ENCODE measurements around the gene ZBTB8A.

The ZBTB8A gene

GRCh38 chr1:32600034-32600433 lies 60.8 kb downstream of the ZBTB8A start:
- no peaks in the 10 kb centered on the region for H3K27me3 ChIP-seq (ENCODE audit: control insufficient read depth in 1 of 2, insufficient read depth in 2 of 2, low read length in 2 of 2)

GRCh38 chr1:32605711-32606424 lies 66.6 kb downstream of the ZBTB8A start:
- H3K27ac ChIP-seq (ENCODE audit: low read depth, low read length), result no peak overlapping the region
- no peak overlapping the region for H3K9ac ChIP-seq (ENCODE audit: low read length)
- H3K4me3 ChIP-seq (ENCODE audit: low read depth in 1 of 2, low read length in 2 of 2), result no peak overlapping the region
- no peaks in the 10 kb centered on the region for H3K4me1 ChIP-seq (ENCODE audit: insufficient read depth, low read length)
- H3K9me3 ChIP-seq (ENCODE audit: low read length), result no peaks in the 10 kb centered on the region
- no peaks in the 10 kb centered on the region for H3K27me3 ChIP-seq (ENCODE audit: control insufficient read depth in 1 of 2, insufficient read depth in 2 of 2, low read length in 2 of 2)
- H3K36me3 ChIP-seq (ENCODE audit: insufficient read depth, low read length), result no peaks in the 10 kb centered on the region

More at GRCh38 chr1:32600034-32600433, 60.8 kb downstream of the ZBTB8A start:
- no peaks in the 10 kb centered on the region for H3K4me1 ChIP-seq (ENCODE audit: insufficient read depth, low read length)
- H3K4me3 ChIP-seq (ENCODE audit: low read depth in 1 of 2, low read length in 2 of 2), result no peak overlapping the region
- H3K27ac ChIP-seq (ENCODE audit: low read depth, low read length), result no peak overlapping the region
- no peak overlapping the region for H3K9ac ChIP-seq (ENCODE audit: low read length)
- no peaks in the 10 kb centered on the region for H3K9me3 ChIP-seq (ENCODE audit: low read length)
- peaks cover 6% of the 10 kb centered on the region for H3K36me3 ChIP-seq (ENCODE audit: insufficient read depth, low read length)

- no peaks in the 10 kb centered on the region for H3K4me1 ChIP-seq (ENCODE audit: insufficient read depth, low read length)
- no peaks in the 10 kb centered on the region for H3K9me3 ChIP-seq (ENCODE audit: low read length)
- no peaks in the 10 kb centered on the region for H3K36me3 ChIP-seq (ENCODE audit: insufficient read depth, low read length)
- H3K9ac ChIP-seq (ENCODE audit: low read length), result no peak overlapping the region
- no peak overlapping the region for H3K27ac ChIP-seq (ENCODE audit: low read depth, low read length)
- no peaks in the 10 kb centered on the region for H3K27me3 ChIP-seq (ENCODE audit: control insufficient read depth in 1 of 2, insufficient read depth in 2 of 2, low read length in 2 of 2)
- no peak overlapping the region for H3K4me3 ChIP-seq (ENCODE audit: low read depth in 1 of 2, low read length in 2 of 2)
Observed at GRCh38 chr1:32606565-32607371, 67.5 kb downstream of the ZBTB8A start.

GRCh38 chr1:32609180-32609579 lies 70.0 kb downstream of the ZBTB8A start:
- no peak overlapping the region for H3K27ac ChIP-seq (ENCODE audit: low read depth, low read length)
- no peaks in the 10 kb centered on the region for H3K9me3 ChIP-seq (ENCODE audit: low read length)
- no peak overlapping the region for H3K4me3 ChIP-seq (ENCODE audit: low read depth in 1 of 2, low read length in 2 of 2)
- no peaks in the 10 kb centered on the region for H3K36me3 ChIP-seq (ENCODE audit: insufficient read depth, low read length)
- H3K4me1 ChIP-seq (ENCODE audit: insufficient read depth, low read length), result no peaks in the 10 kb centered on the region
- H3K9ac ChIP-seq (ENCODE audit: low read length), result no peak overlapping the region
- H3K27me3 ChIP-seq (ENCODE audit: control insufficient read depth in 1 of 2, insufficient read depth in 2 of 2, low read length in 2 of 2), result no peaks in the 10 kb centered on the region

- Histone ChIP-seq H3K9ac (ENCODE audit: low read length) (no peak overlapping the region), H3K36me3 (ENCODE audit: insufficient read depth, low read length) (no peaks in the 10 kb centered on the region), H3K27ac (ENCODE audit: low read depth, low read length) (no peak overlapping the region), H3K9me3 (ENCODE audit: low read length) (no peaks in the 10 kb centered on the region), H3K4me1 (ENCODE audit: insufficient read depth, low read length) (no peaks in the 10 kb centered on the region), H3K4me3 (ENCODE audit: low read depth in 1 of 2, low read length in 2 of 2) (peak overlapping the region; percentile 28 to 64), H3K27me3 (ENCODE audit: control insufficient read depth in 1 of 2, insufficient read depth in 2 of 2, low read length in 2 of 2) (no peaks in the 10 kb centered on the region)
Observed at GRCh38 chr1:32611859-32612188, 72.6 kb downstream of the ZBTB8A start.

GRCh38 chr1:32612189-32612881 lies 73.1 kb downstream of the ZBTB8A start:
- Histone ChIP-seq H3K9me3 (ENCODE audit: low read length) (no peaks in the 10 kb centered on the region), H3K27me3 (ENCODE audit: control insufficient read depth in 1 of 2, insufficient read depth in 2 of 2, low read length in 2 of 2) (no peaks in the 10 kb centered on the region), H3K27ac (ENCODE audit: low read depth, low read length) (no peak overlapping the region), H3K9ac (ENCODE audit: low read length) (no peak overlapping the region), H3K4me3 (ENCODE audit: low read depth in 1 of 2, low read length in 2 of 2) (peak overlapping the region; percentile 28 to 64), H3K4me1 (ENCODE audit: insufficient read depth, low read length) (no peaks in the 10 kb centered on the region), H3K36me3 (ENCODE audit: insufficient read depth, low read length) (no peaks in the 10 kb centered on the region)

GRCh38 chr1:32613472-32613871 lies 74.2 kb downstream of the ZBTB8A start:
- H3K9me3 ChIP-seq (ENCODE audit: low read length), result no peaks in the 10 kb centered on the region
- H3K27ac ChIP-seq (ENCODE audit: low read depth, low read length), result no peak overlapping the region
- H3K27me3 ChIP-seq (ENCODE audit: control insufficient read depth in 1 of 2, insufficient read depth in 2 of 2, low read length in 2 of 2), result no peaks in the 10 kb centered on the region
- H3K36me3 ChIP-seq (ENCODE audit: insufficient read depth, low read length), result no peaks in the 10 kb centered on the region
- H3K9ac ChIP-seq (ENCODE audit: low read length), result no peak overlapping the region
- H3K4me3 ChIP-seq (ENCODE audit: low read depth in 1 of 2, low read length in 2 of 2), result no peak overlapping the region
- no peaks in the 10 kb centered on the region for H3K4me1 ChIP-seq (ENCODE audit: insufficient read depth, low read length)

GRCh38 chr1:32618673-32619221 lies 79.5 kb downstream of the ZBTB8A start:
- no peak overlapping the region for H3K27ac ChIP-seq (ENCODE audit: low read depth, low read length)
- H3K9ac ChIP-seq (ENCODE audit: low read length), result no peak overlapping the region
- H3K4me1 ChIP-seq (ENCODE audit: insufficient read depth, low read length), result no peaks in the 10 kb centered on the region
- H3K4me3 ChIP-seq (ENCODE audit: low read depth in 1 of 2, low read length in 2 of 2), result no peak overlapping the region
- H3K27me3 ChIP-seq (ENCODE audit: control insufficient read depth in 1 of 2, insufficient read depth in 2 of 2, low read length in 2 of 2), result no peaks in the 10 kb centered on the region
- no peaks in the 10 kb centered on the region for H3K9me3 ChIP-seq (ENCODE audit: low read length)
- no peaks in the 10 kb centered on the region for H3K36me3 ChIP-seq (ENCODE audit: insufficient read depth, low read length)

GRCh38 chr1:32619701-32620485 lies 80.7 kb downstream of the ZBTB8A start:
- Histone ChIP-seq H3K4me1 (ENCODE audit: insufficient read depth, low read length) (no peaks in the 10 kb centered on the region), H3K36me3 (ENCODE audit: insufficient read depth, low read length) (no peaks in the 10 kb centered on the region), H3K27ac (ENCODE audit: low read depth, low read length) (no peak overlapping the region), H3K9me3 (ENCODE audit: low read length) (no peaks in the 10 kb centered on the region), H3K9ac (ENCODE audit: low read length) (no peak overlapping the region), H3K4me3 (ENCODE audit: low read depth in 1 of 2, low read length in 2 of 2) (no peak overlapping the region), H3K27me3 (ENCODE audit: control insufficient read depth in 1 of 2, insufficient read depth in 2 of 2, low read length in 2 of 2) (no peaks in the 10 kb centered on the region)

- H3K4me3 ChIP-seq (ENCODE audit: low read depth in 1 of 2, low read length in 2 of 2), result no peak overlapping the region
- H3K36me3 ChIP-seq (ENCODE audit: insufficient read depth, low read length), result peaks cover 4% of the 10 kb centered on the region
- H3K27me3 ChIP-seq (ENCODE audit: control insufficient read depth in 1 of 2, insufficient read depth in 2 of 2, low read length in 2 of 2), result no peaks in the 10 kb centered on the region
- H3K9me3 ChIP-seq (ENCODE audit: low read length), result no peaks in the 10 kb centered on the region
- no peaks in the 10 kb centered on the region for H3K4me1 ChIP-seq (ENCODE audit: insufficient read depth, low read length)
- H3K9ac ChIP-seq (ENCODE audit: low read length), result no peak overlapping the region
- H3K27ac ChIP-seq (ENCODE audit: low read depth, low read length), result no peak overlapping the region
Observed at GRCh38 chr1:32622205-32622604, 83.0 kb downstream of the ZBTB8A start.

Measured in muscle layer of colon (tissue), 2 donors.